ENCODE measurements around the gene TTC17.
"Not testable (repeated sequence)": the region's sequence is repeated elsewhere in the genome, so short reads cannot be mapped to it uniquely, and the experiment has no call there.

Gene TTC17

GRCh38 chr11:43467958-43468357 lies 109.2 kb downstream of the TTC17 start:
- DNase-seq (ENCODE audit: low spot score) = no peak

- not testable (repeated sequence) for DNase-seq (ENCODE audit: low spot score)
These were observed 118.8 kb downstream of the TTC17 start for GRCh38 chr11:43477491-43477890.

GRCh38 chr11:43486141-43486540 lies 127.4 kb downstream of the TTC17 start:
- no peak for DNase-seq (ENCODE audit: low spot score)

- no peak for DNase-seq (ENCODE audit: low spot score)
These were observed 131.2 kb downstream of the TTC17 start for GRCh38 chr11:43489869-43490465.

GRCh38 chr11:43492701-43493100 lies 134.0 kb downstream of the TTC17 start:
- DNase-seq (ENCODE audit: low spot score) = no peak

- DNase-seq (ENCODE audit: low spot score) = no peak
These were observed 134.7 kb downstream of the TTC17 start for GRCh38 chr11:43493431-43493830.

GRCh38 chr11:43497144-43497543 lies 138.4 kb downstream of the TTC17 start:
- DNase-seq (ENCODE audit: low spot score) = no peak

GRCh38 chr11:43498561-43498960 lies 139.8 kb downstream of the TTC17 start:
- DNase-seq (ENCODE audit: low spot score) = no peak

- no peak for DNase-seq (ENCODE audit: low spot score)
These were observed 144.7 kb downstream of the TTC17 start for GRCh38 chr11:43503417-43503816.

GRCh38 chr11:43504316-43504950 lies 145.7 kb downstream of the TTC17 start:
- DNase-seq (ENCODE audit: low spot score) = peak; percentile 20

GRCh38 chr11:43505171-43505570 lies 146.5 kb downstream of the TTC17 start:
- no peak for DNase-seq (ENCODE audit: low spot score)

GRCh38 chr11:43507171-43507570 lies 148.5 kb downstream of the TTC17 start:
- no peak for DNase-seq (ENCODE audit: low spot score)

GRCh38 chr11:43508511-43508918 lies 149.8 kb downstream of the TTC17 start:
- DNase-seq (ENCODE audit: low spot score) = no peak

- DNase-seq (ENCODE audit: low spot score) = no peak
These were observed 153.2 kb downstream of the TTC17 start for GRCh38 chr11:43511959-43512358.

GRCh38 chr11:43515090-43515489 lies 156.4 kb downstream of the TTC17 start:
- DNase-seq (ENCODE audit: low spot score) = no peak

GRCh38 chr11:43516316-43516850 lies 157.7 kb downstream of the TTC17 start:
- no peak for DNase-seq (ENCODE audit: low spot score)

GRCh38 chr11:43517518-43517917 lies 158.8 kb downstream of the TTC17 start:
- DNase-seq (ENCODE audit: low spot score) = no peak

GRCh38 chr11:43518408-43519160 lies 159.9 kb downstream of the TTC17 start:
- DNase-seq (ENCODE audit: low spot score) = no peak

GRCh38 chr11:43521471-43521870 lies 162.8 kb downstream of the TTC17 start:
- DNase-seq (ENCODE audit: low spot score) = no peak

GRCh38 chr11:43523632-43524031 lies 164.9 kb downstream of the TTC17 start:
- no peak for DNase-seq (ENCODE audit: low spot score)

GRCh38 chr11:43532041-43532440 lies 173.3 kb downstream of the TTC17 start:
- no peak for DNase-seq (ENCODE audit: low spot score)

GRCh38 chr11:43537833-43538615 lies 179.3 kb downstream of the TTC17 start:
- DNase-seq (ENCODE audit: low spot score) = no peak
